ENCODE results near the gene NDUFB8. TPM values are rescaled to one million over a fixed set of nuclear protein-coding genes. Genes with fewer than 3 reads are reported as not detected.

Gene NDUFB8
- total and polyA plus RNA-seq, 4 donors = 72.4 to 297 (median 199) TPM

DNA sequence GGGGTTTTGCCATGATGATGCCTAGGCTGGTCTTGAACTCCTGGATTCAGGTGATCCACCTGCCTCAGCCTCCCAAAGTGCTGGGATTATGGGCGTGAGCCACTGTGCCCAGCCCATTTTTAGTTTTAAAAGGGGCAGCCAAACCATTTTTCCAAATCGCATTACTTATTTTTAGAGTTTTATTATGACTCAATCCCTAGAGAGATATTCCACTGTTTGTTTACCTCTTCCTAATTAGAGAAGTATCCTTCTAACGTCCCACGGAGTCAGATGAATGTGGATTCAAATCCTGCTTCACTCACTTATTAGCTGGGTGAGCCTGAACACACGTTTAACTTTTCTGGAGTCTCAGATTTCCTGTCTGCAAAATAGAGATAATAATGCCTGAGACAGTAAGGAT, 51.7 kb downstream of the NDUFB8 start:
- H3K9ac ChIP-seq (ENCODE audit: low read depth in 1 of 2, low read length in 2 of 2) = no peak overlapping the region
- no peak for DNase-seq (ENCODE audit: low spot score)
- no peak overlapping the region for H3K27ac ChIP-seq (ENCODE audit: low read depth in 1 of 2, low read length in 2 of 2)
- no peaks in the 10 kb centered on the region for H3K36me3 ChIP-seq (ENCODE audit: control insufficient read depth in 4 of 4, insufficient read depth in 3 of 4, low read depth in 1 of 4, low read length in 3 of 4)
- no peaks in the 10 kb centered on the region for H3K27me3 ChIP-seq (ENCODE audit: control insufficient read depth in 4 of 4, insufficient read depth in 4 of 4, low read length in 3 of 4)
- 48% methylated on average over 5 of the region's 5 CpGs for WGBS
- peaks cover 3 to 18% (median 12%) of the 10 kb centered on the region in 4 donors for H3K4me1 ChIP-seq (ENCODE audit: control insufficient read depth in 4 of 4, insufficient read depth in 4 of 4, low read length in 3 of 4)
- H3K4me3 ChIP-seq (ENCODE audit: low read depth in 1 of 3, low read length in 3 of 3) = no peak overlapping the region
- TF ChIP-seq NR2F2 (IDR thresholded peaks at IDR 0.05) (no peak), FOXA2 (IDR thresholded peaks at IDR 0.05) (no peak), GABPA (IDR thresholded peaks at IDR 0.05 in 1 of 2, conservative IDR thresholded peaks at IDR 0.05 in 1 of 2) (no peak), YY1 (IDR thresholded peaks at IDR 0.05) (no peak), EGR1 (IDR thresholded peaks at IDR 0.05; ENCODE audit: low read depth in 2 of 2) (no peak), HNF4A (conservative IDR thresholded peaks at IDR 0.05) (no peak), RAD21 (IDR thresholded peaks at IDR 0.05) (no peak), JUND (IDR thresholded peaks at IDR 0.05) (no peak), HNF4G (IDR thresholded peaks at IDR 0.05) (no peak), SP1 (IDR thresholded peaks at IDR 0.05) (no peak), TAF1 (conservative IDR thresholded peaks at IDR 0.05) (no peak), FOXA1 (IDR thresholded peaks at IDR 0.05) (no peak), RXRA (IDR thresholded peaks at IDR 0.05) (no peak)
- TF ChIP-seq, protein P1, sequence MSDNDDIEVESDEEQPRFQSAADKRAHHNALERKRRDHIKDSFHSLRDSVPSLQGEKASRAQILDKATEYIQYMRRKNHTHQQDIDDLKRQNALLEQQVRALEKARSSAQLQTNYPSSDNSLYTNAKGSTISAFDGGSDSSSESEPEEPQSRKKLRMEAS (IDR thresholded peaks at IDR 0.05) = no peak
- TF ChIP-seq, protein P2, sequence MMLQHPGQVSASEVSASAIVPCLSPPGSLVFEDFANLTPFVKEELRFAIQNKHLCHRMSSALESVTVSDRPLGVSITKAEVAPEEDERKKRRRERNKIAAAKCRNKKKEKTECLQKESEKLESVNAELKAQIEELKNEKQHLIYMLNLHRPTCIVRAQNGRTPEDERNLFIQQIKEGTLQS (IDR thresholded peaks at IDR 0.05) = no peak
- TF ChIP-seq, protein P3, sequence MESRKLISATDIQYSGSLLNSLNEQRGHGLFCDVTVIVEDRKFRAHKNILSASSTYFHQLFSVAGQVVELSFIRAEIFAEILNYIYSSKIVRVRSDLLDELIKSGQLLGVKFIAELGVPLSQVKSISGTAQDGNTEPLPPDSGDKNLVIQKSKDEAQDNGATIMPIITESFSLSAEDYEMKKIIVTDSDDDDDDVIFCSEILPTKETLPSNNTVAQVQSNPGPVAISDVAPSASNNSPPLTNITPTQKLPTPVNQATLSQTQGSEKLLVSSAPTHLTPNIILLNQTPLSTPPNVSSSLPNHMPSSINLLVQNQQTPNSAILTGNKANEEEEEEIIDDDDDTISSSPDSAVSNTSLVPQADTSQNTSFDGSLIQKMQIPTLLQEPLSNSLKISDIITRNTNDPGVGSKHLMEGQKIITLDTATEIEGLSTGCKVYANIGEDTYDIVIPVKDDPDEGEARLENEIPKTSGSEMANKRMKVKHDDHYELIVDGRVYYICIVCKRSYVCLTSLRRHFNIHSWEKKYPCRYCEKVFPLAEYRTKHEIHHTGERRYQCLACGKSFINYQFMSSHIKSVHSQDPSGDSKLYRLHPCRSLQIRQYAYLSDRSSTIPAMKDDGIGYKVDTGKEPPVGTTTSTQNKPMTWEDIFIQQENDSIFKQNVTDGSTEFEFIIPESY (IDR thresholded peaks at IDR 0.05) = no peak
- TF ChIP-seq, protein P4, sequence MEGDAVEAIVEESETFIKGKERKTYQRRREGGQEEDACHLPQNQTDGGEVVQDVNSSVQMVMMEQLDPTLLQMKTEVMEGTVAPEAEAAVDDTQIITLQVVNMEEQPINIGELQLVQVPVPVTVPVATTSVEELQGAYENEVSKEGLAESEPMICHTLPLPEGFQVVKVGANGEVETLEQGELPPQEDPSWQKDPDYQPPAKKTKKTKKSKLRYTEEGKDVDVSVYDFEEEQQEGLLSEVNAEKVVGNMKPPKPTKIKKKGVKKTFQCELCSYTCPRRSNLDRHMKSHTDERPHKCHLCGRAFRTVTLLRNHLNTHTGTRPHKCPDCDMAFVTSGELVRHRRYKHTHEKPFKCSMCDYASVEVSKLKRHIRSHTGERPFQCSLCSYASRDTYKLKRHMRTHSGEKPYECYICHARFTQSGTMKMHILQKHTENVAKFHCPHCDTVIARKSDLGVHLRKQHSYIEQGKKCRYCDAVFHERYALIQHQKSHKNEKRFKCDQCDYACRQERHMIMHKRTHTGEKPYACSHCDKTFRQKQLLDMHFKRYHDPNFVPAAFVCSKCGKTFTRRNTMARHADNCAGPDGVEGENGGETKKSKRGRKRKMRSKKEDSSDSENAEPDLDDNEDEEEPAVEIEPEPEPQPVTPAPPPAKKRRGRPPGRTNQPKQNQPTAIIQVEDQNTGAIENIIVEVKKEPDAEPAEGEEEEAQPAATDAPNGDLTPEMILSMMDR (IDR thresholded peaks at IDR 0.05; ENCODE audit: low read depth, low read length, missing input control) = no peak
- TF ChIP-seq, protein P5, sequence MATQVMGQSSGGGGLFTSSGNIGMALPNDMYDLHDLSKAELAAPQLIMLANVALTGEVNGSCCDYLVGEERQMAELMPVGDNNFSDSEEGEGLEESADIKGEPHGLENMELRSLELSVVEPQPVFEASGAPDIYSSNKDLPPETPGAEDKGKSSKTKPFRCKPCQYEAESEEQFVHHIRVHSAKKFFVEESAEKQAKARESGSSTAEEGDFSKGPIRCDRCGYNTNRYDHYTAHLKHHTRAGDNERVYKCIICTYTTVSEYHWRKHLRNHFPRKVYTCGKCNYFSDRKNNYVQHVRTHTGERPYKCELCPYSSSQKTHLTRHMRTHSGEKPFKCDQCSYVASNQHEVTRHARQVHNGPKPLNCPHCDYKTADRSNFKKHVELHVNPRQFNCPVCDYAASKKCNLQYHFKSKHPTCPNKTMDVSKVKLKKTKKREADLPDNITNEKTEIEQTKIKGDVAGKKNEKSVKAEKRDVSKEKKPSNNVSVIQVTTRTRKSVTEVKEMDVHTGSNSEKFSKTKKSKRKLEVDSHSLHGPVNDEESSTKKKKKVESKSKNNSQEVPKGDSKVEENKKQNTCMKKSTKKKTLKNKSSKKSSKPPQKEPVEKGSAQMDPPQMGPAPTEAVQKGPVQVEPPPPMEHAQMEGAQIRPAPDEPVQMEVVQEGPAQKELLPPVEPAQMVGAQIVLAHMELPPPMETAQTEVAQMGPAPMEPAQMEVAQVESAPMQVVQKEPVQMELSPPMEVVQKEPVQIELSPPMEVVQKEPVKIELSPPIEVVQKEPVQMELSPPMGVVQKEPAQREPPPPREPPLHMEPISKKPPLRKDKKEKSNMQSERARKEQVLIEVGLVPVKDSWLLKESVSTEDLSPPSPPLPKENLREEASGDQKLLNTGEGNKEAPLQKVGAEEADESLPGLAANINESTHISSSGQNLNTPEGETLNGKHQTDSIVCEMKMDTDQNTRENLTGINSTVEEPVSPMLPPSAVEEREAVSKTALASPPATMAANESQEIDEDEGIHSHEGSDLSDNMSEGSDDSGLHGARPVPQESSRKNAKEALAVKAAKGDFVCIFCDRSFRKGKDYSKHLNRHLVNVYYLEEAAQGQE (IDR thresholded peaks at IDR 0.05) = no peak
- no peaks in the 10 kb centered on the region for H3K9me3 ChIP-seq (ENCODE audit: control insufficient read depth in 4 of 4, low read length in 3 of 4)

Other genes with a start within 250 kb of the NDUFB8 start
- gene BLOC1S2, start 243.2 kb downstream of the NDUFB8 start, total RNA-seq = 10 to 100 TPM; 10.7 to 25.5 TPM
- 10 to 100 TPM; 18.9 to 25.2 TPM for gene BLOC1S2, start 243.2 kb downstream of the NDUFB8 start, polyA plus RNA-seq
- gene PKD2L1, start 199.6 kb downstream of the NDUFB8 start, total RNA-seq = under 1 TPM; 0.08 to 0.14 TPM
- gene PKD2L1, start 199.6 kb downstream of the NDUFB8 start, polyA plus RNA-seq = under 1 TPM; 0.06 to 0.15 TPM
- gene SCD, start 182.6 kb downstream of the NDUFB8 start, total RNA-seq = 1,000 to 10,000 TPM in 1 of 2 donors, 100 to 1,000 TPM in 1; 130 to 1,255 TPM
- 100 to 1,000 TPM in 1 of 2 donors, 10 to 100 TPM in 1; 43.4 to 338 TPM for gene SCD, start 182.6 kb downstream of the NDUFB8 start, polyA plus RNA-seq
- gene WNT8B, start 66.9 kb downstream of the NDUFB8 start, total RNA-seq = not detected
- gene WNT8B, start 66.9 kb downstream of the NDUFB8 start, polyA plus RNA-seq = not detected
- gene SEC31B, start 10.0 kb downstream of the NDUFB8 start, total RNA-seq = 1 to 10 TPM; 1.3 to 5.9 TPM
- 1 to 10 TPM; 1.7 to 6.6 TPM for gene SEC31B, start 10.0 kb downstream of the NDUFB8 start, polyA plus RNA-seq
- gene HIF1AN, start 6.1 kb upstream of the NDUFB8 start, total RNA-seq = 10 to 100 TPM; 10.1 to 10.7 TPM
- 1 to 10 TPM; 4.6 to 4.8 TPM for gene HIF1AN, start 6.1 kb upstream of the NDUFB8 start, polyA plus RNA-seq
- not detected for gene PAX2, start 215.7 kb upstream of the NDUFB8 start, total RNA-seq
- gene PAX2, start 215.7 kb upstream of the NDUFB8 start, polyA plus RNA-seq = not detected

All from liver (tissue), 9 donors.